IPS-11a (cell line): ENCODE measurements around the gene ADH1C.

Experiments used
- H3K4me3 ChIP-seq: one replicate; pipeline ENCODE4 v1.5.1; 2013; ENCODE audit warnings: low read depth, low read length, control low read depth

The ADH1C gene

DNA sequence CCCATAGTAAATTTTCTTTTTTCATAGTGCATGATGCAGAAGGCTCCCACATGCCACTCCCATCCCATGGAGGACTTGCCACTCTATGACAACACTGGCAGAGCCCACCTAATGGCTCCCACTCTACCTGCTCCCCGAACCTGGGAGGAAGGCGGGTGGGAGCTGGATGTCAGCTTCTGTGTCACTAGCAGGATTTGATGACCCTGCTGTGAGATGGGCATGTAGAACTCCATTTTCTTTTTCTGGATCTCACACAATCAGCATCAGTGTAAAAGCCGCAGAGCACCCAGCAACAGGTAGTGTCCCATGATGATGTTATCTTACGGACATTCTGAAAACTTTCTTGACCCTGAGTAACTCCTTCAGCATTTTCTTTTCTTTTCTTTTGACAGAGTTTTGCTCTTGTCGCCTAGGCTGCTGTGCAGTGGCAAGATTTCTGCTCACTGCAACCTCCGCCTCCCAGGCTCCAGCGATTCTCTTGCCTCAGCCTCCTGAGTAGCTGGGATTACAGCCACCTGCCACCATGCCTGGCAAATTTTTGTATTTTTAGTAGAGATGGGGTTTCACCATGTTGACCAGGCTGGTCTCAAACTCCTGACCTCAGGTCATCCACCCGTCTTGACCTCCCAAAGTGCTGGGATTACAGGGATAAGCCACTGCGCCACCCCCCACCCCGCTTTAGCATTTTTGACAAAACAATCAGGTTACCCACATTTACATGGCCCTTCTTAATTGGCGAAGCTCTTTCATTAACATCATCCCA, 46.7 kb downstream of the ADH1C start:
- no peak overlapping the region for H3K4me3 ChIP-seq

GRCh38 chr4:99301376-99302164, 51.0 kb downstream of the ADH1C start:
- H3K4me3 ChIP-seq = no peak overlapping the region

- H3K4me3 ChIP-seq = no peak overlapping the region
Observed at GRCh38 chr4:99300934-99301333, 51.6 kb downstream of the ADH1C start.

DNA sequence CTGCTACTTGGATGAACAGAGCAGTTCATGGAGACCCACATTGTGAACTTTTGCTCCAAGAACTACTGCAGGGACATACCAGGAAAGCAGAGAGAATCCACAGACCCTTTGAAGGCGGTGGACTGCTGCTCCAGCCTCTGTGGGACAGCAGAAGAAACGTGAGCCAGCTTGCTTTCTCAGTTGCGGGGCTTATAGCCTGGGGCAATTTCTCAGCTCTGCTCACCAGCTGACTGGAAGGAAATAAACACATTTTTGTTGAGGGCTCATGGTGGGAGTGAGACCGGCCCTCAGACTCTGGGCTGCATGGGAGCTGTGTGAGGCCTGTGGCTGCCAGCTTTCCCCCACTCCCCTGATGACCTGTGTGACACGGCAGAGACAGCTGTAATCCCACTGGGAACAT, 59.2 kb downstream of the ADH1C start:
- no peak overlapping the region for H3K4me3 ChIP-seq

DNA sequence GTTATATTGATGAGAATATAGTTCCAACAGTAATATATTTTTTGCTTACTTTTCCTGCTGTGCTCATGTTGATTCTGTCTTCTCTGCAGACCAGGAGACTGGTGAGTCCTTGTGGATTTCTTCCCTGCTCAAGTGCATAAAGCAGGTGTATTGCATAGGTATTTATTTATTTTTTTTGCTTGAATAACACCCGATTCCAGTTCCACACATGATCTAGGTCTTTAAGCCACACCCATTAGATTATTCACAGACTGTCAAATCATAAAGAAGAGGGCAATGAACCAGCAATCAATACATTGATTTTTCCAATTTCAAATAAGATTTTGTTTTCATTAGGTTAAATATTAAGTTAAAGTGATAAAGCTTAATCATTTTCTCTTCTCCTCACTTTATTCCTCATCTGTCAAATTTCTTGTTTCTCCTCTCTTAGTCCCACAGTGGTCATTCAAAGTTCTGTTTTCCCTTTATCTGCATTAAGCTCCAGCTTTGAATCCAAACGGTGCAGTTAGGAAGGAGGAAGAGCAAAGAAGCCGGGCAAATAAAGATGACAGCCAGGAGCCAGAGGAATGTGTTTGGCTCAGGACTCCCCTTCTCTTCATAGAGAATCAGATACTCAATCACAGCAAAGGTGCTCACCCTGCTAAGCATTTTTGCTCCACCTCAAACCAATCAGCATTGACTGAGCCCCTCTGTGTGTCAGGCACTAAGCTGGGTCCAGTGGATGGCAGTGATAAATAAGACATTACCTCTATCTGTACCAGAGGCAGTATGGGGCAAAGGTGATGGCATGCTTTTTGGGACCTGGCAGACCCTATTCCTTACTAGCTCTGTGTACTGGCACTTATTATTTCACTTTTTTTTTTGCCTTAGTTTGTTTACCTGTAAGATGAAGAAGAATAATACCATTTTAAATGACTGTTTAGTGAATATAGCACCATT, 61.4 kb downstream of the ADH1C start, which contains the start of gene ADH1A:
Gene ADH1A (minus strand): TSS at position 138 of the 939 bp plus-strand sequence. CDS start 71 bp downstream, at position 67.
- no peak within 1 kb of the TSS for H3K4me3 ChIP-seq
